Stimulated activated CD4-positive, alpha-beta T cell treated with anti-CD3 and anti-CD28 coated beads, Interleukin-1b, Interleukin-23, amount 100 ng/mL, for 24 hours (primary cell): ENCODE results near the gene HTR1A.

Source experiments
- DNase-seq, 4 experiments: peaks; one replicate each; pipeline ENCODE4 v3.0.0-alpha.2; 2020; ENCODE audit warnings: low read depth in 4 of 4, low spot score in 1 of 4

The HTR1A gene

GRCh38 chr5:63962279-63962678, at the start of gene HTR1A:
TSS of gene HTR1A (minus strand) at chr5:63962445. CDS start at chr5:63961719, 726 bp downstream.
- no peak for DNase-seq

DNA sequence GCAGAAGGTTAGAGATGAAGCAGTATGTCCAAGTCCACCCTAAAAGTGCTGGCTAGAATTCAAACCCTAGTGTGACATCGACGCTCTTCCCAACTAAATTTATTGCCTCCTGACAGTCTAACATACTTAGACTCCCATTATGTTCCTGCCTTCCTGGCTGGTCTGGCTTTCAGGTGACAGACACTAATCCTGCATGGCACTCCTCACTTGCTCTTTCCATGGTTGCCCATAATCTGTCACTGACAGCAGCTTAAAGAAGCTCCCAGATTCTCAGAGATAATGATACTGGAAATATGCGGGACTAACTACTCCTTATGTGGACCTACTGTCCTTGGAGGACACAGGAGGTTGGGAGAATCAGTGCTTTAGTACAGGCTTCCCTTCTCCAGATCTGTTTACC, 41.7 kb upstream of the HTR1A start:
- no peak for DNase-seq

- no peak for DNase-seq
Observed at GRCh38 chr5:64000096-64000495, 37.9 kb upstream of the HTR1A start.

DNA sequence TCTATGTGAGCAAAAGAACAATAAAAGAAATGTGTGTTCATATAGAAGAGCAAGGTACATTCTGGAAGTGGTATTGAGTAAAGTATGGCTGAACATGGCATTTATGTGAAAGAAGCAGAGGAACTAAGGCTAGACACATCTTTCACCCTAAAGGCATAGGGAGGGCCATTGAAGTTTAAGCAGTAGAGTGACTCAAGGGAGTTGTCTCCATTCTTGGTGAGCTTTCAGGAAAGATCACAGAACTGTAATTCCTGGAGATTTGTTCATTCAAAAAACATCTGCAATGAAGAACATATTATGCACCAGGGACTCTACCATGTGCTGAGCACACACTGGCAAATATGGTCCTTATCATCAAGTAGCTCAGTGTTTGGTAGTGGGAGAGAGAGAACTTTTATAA, 24.8 kb upstream of the HTR1A start:
- no peak for DNase-seq

GRCh38 chr5:63981864-63982263, 19.6 kb upstream of the HTR1A start:
- no peak for DNase-seq

- no peak for DNase-seq
Observed at GRCh38 chr5:63963926-63964325, 1.7 kb upstream of the HTR1A start.

DNA sequence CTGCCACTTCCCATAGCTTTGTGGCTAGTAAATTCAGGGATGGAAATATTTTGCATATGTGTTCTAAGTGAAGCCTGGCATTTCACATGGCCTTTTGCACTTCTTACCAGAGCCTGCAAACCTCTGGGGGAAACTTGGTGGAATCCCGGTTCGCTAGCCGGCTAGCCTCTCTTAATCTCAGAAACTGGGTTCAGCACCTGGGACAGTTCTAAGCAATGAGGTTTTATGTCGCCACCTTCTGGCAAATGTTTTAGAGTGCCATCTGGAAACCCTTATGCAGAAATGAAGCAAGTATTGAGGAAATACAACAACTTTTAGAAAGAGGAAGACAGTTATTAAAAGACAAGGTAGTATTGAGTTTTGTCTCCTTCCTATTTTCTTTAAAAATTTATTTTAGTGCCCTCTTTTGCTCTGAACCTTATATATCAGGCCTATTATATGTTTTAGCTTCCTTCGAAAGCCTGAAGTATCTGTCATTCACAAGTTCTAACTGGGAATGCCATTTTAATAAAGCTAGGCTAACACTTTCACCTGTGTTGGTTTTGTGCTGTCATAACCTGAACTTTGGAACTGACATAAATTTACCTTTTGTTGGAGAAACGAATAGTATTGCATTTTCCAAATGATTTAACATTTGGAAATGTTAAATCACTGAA, 963 bp upstream of the HTR1A start:
- DNase-seq, result peak in 1 of 4 experiments; percentile 2

GRCh38 chr5:63961598-63962161, 565 bp downstream of the HTR1A start:
- DNase-seq, result no peak

DNA sequence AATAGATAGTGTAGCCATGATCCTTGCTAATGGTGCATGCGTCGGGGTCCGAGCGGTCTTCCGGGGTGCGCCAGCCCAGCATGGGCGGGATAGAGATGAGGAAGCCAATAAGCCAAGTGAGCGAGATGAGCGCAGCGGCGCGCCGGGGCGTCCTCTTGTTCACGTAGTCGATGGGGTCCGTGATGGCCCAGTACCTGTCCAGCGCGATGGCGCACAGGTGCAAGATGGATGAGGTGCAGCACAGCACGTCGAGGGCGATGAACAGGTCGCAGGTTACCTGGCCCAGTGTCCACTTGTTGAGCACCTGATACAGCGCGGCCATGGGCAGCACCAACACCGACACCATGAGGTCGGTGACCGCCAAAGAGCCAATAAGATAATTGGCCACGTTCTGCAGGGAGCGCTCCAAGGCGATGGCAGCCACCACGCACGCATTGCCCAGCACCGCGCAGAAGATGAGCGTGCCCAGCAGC, 1.1 kb downstream of the HTR1A start:
- no peak for DNase-seq

- DNase-seq, result no peak
Observed at GRCh38 chr5:63960646-63961045, 1.6 kb downstream of the HTR1A start.

GRCh38 chr5:63959177-63959982, 2.9 kb downstream of the HTR1A start:
- DNase-seq, result no peak

DNA sequence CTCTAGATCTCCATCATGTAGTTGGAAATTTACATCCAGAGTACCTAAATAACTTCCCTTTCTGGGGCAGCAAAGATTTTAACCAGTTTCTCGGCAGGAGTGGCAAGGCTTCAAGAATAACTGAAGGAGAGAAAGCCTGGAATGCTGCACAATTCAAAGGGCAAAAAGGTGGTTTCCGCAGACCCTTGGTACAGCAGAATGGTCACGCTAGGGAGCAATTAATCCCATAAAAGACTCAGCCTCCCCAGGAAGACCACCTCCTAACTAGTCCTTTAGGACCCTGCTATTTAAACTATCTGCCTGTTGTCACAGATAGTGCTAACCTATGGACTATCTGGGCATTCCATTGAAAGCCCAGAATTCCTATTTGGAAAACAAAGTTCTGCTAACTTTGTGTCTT, 3.6 kb downstream of the HTR1A start:
- no peak for DNase-seq

DNA sequence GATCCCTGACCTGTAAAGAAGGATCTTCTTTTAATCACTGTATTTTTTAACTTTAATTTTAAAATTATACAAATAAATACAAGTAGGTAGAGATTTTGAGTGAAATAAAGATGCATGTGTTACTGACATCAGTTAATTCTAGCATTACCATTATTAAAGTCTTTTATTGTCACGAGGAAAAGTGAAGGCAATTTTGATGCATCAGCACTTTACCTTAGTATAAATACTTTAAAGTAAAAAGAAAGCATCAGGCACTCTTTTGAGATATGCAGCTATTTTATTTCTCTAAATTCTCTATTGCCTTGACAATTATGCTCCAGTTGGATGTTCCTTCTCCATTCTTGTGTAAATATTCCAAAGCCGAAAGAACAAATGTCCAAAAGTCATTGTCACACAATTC, 4.6 kb downstream of the HTR1A start:
- no peak for DNase-seq

DNA sequence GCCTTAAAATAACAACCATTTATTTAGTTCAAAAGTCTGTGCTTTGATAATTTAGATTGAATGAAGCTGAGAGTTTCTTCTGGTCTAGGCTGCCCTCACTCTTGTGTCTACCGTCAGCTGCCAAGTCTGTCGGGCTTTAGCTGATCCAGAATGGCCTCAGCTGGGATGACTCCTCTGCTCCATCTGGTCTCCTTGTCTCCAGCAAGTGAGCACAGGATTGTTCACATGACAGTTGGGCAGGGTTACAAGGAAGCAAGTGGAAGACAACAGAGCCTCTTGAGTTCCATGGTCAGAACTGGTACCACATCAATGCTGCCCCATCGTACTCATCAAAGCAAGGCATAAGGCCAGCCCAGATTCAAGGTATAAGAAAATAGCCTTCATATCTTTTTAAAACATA, 9.0 kb downstream of the HTR1A start:
- DNase-seq, result no peak

DNA sequence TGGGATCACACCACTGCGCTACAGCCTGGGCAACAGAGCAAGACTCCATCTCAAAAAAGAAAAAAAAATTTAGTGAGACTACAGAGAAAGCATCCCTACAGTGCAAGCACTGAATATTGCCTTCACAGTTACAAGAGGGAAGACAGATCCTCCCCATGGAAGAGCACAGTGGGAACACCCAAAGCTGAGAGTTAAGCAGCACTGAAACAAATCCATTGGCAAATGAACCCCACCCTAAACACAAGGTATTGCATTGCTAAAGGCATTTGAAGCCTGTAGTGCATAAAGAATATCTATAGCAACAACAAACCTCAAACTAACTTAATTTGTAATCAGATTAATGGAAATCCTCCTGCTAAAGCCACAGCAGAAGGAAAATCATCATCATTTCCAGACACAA, 27.1 kb downstream of the HTR1A start:
- no peak for DNase-seq

GRCh38 chr5:63931836-63932235, 30.4 kb downstream of the HTR1A start:
- no peak for DNase-seq

GRCh38 chr5:63928451-63928850, 33.8 kb downstream of the HTR1A start:
- DNase-seq, result no peak

GRCh38 chr5:63923914-63924313, 38.3 kb downstream of the HTR1A start:
- DNase-seq, result no peak

DNA sequence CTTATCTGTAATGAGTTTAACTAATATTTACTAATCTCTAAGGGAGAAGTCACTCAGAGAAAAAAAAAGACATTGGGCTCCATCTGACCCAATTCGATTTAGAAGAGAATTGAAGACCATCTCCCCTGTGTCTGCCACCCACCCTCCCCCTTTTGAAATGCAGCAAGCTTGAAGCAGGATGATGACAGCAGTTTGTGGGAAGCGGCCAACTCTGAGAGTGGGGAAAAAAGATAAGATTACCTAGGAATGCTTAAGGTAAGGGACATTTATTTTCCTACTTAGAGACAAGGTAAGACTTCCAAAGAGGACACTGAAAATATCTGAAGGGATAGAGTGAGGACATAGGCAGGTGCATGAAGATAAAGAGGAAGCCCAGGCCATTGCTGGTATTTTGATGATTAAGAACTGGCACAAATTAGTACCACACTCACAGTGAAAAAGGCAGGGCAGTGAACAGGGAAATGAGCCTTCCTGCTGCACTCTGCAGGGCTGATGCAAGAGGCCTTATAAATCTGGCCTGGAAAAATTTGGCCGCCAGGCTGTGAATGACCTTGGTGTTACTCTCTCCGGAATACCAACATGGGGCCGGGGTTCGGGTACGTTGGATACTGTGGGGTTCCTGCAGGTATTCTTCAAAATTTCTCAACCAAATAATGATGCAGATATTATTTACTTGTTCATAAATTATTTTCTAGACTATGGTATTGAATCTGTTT, 42.3 kb downstream of the HTR1A start:
- no peak for DNase-seq

DNA sequence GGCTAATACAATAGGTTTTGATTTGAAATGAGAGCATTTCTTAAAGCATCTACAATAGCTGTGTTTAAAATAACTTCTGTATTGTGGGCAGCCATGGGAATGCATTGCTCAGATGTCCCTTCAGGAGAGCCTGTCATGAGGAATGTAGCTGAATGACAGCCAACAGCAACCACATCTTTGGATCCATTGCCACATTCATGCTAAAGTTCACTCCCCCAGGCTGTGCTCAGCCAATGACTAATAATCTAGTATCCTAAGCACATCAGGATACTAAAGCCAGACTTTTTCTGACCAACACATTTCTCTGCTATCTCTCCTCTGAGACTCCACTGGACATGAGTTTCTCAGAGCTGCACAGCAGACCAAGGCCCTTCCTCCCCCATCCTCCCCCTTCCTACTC, 45.5 kb downstream of the HTR1A start:
- no peak for DNase-seq

GRCh38 chr5:63911871-63912270, 50.4 kb downstream of the HTR1A start:
- no peak for DNase-seq
